GM12873 (cell line): Measurements from ENCODE around the gene SCML1.

Experiments
- TF ChIP-seq, protein P1 (sequence below): IDR thresholded peaks from 2 replicates; pipeline ENCODE4 v1.5.1; 2012; ENCODE audit warnings: low read depth, mild to moderate bottlenecking, moderate library complexity, low read length, control low read depth; ENCODE audit not compliant: insufficient read depth; ENCODE audit errors: missing control alignments

Gene SCML1

DNA sequence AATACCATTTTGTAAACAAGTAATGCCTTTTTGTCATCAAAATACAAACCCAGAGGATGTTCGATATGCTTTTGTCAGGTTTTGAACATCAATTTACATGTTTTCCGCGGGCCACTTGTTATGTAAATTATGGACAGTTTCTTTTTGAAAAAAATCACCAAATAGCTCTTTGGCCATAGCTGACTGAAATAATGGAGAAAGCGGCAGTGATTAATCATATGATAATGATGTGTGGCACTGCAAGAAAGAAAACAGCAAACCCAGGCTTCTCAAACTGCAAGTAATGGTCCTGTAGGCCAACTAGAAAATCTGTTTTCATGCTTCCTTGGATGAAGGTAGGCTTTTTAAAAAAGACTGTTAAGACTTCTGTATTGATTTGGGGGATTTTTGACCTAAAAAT, 15.6 kb upstream of the SCML1 start:
- TF ChIP-seq, protein P1, sequence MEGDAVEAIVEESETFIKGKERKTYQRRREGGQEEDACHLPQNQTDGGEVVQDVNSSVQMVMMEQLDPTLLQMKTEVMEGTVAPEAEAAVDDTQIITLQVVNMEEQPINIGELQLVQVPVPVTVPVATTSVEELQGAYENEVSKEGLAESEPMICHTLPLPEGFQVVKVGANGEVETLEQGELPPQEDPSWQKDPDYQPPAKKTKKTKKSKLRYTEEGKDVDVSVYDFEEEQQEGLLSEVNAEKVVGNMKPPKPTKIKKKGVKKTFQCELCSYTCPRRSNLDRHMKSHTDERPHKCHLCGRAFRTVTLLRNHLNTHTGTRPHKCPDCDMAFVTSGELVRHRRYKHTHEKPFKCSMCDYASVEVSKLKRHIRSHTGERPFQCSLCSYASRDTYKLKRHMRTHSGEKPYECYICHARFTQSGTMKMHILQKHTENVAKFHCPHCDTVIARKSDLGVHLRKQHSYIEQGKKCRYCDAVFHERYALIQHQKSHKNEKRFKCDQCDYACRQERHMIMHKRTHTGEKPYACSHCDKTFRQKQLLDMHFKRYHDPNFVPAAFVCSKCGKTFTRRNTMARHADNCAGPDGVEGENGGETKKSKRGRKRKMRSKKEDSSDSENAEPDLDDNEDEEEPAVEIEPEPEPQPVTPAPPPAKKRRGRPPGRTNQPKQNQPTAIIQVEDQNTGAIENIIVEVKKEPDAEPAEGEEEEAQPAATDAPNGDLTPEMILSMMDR, result no peak

DNA sequence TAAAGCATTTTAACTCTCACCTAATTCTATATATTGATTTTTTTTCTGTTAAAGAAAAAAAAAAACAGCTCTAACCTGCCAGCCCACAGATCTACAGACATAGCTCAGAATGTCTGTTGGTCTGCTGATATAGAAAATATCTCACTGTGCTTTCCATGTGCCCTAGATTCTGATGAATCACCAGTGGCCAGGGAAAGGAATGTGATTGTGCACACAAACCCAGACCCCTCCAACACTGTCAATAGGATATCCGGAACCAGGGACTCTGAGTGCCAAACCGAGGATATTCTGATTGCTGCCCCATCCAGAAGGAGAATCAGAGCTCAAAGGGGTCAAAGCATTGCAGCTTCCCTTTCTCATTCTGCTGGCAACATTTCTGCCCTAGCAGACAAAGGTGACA, 12.1 kb upstream of the SCML1 start:
- TF ChIP-seq, protein P1, result no peak

DNA sequence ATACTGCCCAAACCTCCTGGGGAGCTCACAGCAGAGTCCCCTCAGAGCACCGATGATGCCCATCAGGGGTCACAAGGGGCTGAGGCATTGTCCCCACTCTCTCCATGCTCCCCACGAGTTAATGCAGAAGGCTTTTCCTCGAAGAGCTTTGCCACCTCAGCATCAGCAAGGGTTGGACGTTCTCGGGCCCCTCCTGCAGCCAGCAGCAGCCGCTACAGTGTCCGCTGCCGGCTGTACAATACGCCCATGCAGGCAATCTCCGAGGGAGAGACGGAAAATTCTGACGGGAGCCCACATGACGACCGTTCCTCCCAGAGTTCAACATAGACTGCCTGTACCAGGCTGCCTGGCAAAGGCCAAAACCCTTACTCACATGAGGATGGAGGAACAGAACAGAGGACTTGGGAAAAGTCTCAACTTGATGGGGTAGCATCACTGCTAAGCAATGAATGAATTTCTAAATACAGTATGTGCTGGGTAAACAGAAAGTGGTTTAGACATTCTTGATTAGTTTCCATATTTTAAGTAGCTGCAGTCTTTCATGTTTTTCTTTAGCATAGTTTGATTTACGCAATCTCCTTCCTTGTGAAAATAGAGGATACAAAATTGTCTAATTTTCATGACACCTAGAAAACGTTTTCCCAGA, 5.0 kb upstream of the SCML1 start:
- TF ChIP-seq, protein P1, result no peak

DNA sequence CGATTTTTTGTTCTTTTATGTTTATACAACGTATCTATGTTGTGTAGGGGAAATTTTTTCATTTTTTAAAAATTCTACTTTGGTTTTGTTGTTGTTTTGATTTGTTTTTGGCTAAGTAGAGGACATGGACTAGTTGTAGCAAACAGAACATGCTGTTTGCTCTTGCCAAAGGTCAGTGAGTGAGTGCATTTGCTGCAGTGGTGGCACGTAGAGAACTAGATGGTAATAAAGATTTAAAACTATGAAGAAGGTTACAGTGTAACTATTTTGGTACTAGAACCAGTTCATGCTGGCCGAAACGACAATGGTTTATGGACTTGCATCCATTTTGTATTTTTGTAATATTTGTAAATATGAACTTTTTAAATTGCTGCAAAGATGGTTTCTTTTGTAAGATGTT, 1.9 kb upstream of the SCML1 start:
- TF ChIP-seq, protein P1, result no peak

DNA sequence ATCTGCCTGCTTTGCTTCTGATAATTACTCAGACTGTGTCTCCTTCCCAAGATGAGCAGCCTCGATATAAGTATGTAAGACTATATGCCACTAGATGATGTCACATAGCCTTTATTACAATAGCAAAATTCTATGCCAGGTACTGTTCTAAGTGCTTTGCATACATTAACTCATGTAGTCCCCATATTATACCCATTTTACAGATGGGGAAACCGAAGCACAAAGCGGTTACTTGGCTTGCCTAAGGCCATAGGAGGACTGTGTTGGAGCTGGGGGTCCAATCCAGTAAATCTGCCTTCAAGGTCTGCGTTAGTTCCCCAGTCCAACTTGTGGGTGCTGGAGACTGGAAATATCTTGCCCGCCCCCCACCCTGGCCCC, 826 bp upstream of the SCML1 start:
- TF ChIP-seq, protein P1, result no peak

DNA sequence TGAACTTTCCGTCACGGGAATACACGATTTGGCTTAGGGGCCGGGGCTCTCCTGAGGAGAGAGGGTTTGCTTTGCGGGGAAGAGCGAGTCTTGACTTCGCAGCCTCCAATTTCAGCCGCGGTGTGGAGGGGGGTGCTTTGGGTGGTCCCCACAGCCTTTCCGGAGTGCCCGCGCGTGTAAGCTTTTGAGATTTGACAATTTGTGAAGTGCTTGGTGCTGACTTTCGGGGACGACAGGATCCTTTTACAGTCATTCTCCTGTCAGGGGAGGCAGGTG, 355 bp downstream of the SCML1 start:
- TF ChIP-seq, protein P1, result no peak

DNA sequence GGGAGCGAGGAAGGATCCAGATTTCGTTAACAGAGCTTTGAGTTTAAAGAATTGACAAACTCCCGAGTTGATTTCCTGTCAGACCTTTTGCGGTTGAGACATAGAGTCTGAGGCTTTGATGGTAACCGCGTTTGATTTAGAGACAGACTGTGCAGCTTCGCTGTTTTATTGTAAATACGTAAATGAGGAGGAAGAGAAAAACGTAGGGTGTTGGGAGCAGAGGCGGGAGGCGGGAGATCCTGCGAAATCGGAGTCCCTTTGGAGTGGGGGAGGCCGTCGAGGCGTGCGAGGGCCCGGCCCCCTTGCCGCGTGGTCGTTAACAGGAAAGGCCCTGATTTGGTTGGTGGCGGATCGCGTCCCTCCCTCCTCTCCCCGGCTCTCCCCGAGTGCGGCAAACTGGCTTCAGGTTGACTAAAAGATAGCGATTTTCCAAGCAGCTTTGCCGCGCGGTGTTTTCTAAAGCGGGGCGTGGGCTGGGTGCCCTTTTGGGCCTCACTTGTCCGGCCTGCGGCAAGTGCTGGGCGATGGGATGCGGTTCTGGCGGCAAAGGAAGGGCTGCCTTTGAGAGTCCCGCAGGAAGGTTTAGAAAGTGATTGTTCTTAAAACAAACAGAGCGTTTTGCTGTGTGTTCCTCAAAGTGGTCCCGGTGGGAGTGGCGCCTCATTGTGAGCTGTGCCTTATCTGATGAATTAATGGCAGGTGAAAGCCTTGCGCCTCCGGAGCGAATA, 857 bp downstream of the SCML1 start:
- TF ChIP-seq, protein P1, result no peak
